Erythroblast (primary cell): ENCODE results near the gene FBXL13.
"Not testable (repeated sequence)": the region's sequence is repeated elsewhere in the genome, so short reads cannot be mapped to it uniquely, and the experiment has no call there.

Experiments used
- DNase-seq, 2 experiments: peaks; one replicate each; lab custom pipeline; 2025; lab: John Stamatoyannopoulos, UW
- GATA1 ChIP-seq: IDR thresholded peaks from 2 replicates; pipeline ENCODE4 v1.6.1; 2011; ENCODE audit warnings: low read depth, mild to moderate bottlenecking, control low read depth, low read length, moderate library complexity
- POLR2A ChIP-seq: IDR thresholded peaks from 2 replicates; pipeline ENCODE4 v1.6.1; 2011; ENCODE audit warnings: mild to moderate bottlenecking, low read length

Gene FBXL13

DNA sequence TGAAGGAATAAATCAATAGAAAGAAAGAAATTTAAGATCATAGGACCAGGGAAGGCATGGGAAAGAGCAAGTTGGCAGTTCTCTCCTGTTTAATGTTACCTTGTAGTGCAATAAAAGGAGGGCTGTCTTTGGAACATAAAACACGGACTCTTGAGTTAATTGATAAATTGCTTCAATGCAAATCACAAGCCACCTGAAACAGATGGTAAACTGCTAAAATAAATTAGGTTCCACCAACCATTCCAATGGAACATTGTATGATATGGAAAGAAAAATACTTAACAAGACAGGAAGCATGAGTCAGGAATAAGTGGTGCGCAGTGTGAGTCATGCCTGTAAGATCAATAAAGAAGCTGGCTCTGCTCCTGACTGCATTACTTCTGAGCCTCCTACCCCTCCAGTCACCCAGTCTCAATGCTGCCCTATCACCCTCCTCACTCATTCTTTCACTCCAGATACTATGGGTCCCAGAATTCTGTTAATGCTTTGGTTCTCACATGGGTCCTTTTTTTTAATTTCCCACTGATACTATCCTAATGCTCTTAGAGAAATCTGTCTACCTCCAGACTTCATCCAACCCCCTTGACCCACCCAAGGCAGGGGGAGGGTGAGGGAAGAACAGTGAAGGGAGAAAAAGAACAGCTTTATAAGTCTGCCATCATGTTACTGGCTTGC lies 82.9 kb downstream of the FBXL13 start:
- no peak for DNase-seq
- TF ChIP-seq GATA1, result no peak
- no peak for TF ChIP-seq POLR2A

DNA sequence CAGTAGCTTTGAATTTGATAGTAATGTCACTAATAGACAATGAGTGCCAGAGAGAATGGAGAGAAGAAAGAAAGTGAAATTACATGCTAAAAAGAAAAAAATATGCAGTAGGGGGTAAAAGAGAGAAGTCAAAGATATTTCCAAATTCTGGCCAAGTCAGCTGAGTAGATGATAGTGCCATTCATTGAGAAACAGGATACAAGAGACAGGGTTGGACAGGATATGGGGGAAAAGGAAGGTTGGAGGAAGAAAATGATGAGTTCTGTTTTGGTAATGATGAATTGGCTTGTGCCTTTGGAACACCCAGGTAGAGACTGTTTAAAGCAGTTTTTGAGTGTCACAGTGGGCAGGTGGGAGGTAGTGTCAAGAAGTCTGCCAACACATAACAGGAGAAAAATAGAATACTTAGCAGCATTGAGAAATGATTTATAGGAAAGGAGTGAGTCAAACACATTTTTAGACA lies 83.5 kb downstream of the FBXL13 start:
- no peak for TF ChIP-seq GATA1
- no peak for TF ChIP-seq POLR2A
- DNase-seq, result no peak

GRCh38 chr7:102990642-102991041 lies 84.0 kb downstream of the FBXL13 start:
- TF ChIP-seq POLR2A (no peak), GATA1 (no peak)
- no peak for DNase-seq

GRCh38 chr7:102988631-102989560 lies 85.7 kb downstream of the FBXL13 start:
- no peak for DNase-seq
- no peak for TF ChIP-seq GATA1
- TF ChIP-seq POLR2A, result no peak

DNA sequence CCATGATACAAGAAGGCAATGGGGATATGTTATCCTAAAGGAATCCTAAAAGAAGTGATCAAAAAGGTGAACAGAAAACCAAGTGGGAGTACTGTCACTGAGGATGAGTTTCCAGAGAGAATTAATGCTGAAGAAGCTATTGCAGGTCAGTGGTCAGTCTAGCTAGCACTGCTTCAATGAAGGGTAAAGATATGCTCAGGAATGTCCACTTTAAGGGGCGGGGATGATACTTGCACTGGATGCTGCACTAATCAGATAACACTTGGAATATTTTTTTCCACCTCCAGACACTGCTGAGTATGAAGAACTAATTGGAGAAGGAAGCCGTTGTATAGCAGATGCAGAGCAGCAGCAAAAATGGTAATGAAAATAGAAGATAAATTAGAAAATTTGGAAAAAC lies 86.5 kb downstream of the FBXL13 start:
- TF ChIP-seq POLR2A, result no peak
- TF ChIP-seq GATA1, result no peak

GRCh38 chr7:102985176-102985783 lies 89.3 kb downstream of the FBXL13 start:
- no peak for TF ChIP-seq GATA1
- no peak for TF ChIP-seq POLR2A
- no peak for DNase-seq

More for the DNA sequence above, 86.5 kb downstream of the FBXL13 start:
- DNase-seq, result no peak

- TF ChIP-seq GATA1 (no peak), POLR2A (no peak)
Observed at GRCh38 chr7:102983602-102984001, 91.0 kb downstream of the FBXL13 start.

DNA sequence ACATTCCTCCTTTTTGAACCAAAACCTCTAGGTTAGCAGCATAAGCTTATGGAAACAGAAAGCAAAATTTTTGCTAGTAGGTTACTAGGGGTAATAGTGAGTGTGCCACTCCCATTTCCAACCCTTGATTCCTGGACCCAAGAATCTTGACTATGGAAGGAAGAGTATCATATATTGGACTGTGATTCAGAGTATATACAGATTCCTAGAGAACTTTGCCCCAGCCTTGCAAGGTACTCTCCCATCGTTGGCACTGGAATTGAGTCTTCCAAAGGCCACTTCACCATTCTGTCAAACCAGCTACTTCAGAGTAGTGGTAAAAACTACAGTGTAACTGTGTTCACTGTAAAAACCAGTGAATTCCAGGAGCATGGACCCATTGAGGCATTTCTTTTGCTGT lies 92.4 kb downstream of the FBXL13 start:
- no peak for DNase-seq
- TF ChIP-seq POLR2A (no peak), GATA1 (no peak)

More at GRCh38 chr7:102983602-102984001, 91.0 kb downstream of the FBXL13 start:
- peak in 1 of 2 experiments; percentile 17 for DNase-seq

GRCh38 chr7:102981451-102981850 lies 93.1 kb downstream of the FBXL13 start:
- TF ChIP-seq GATA1 (no peak), POLR2A (no peak)
- DNase-seq, result no peak

GRCh38 chr7:102979670-102980069 lies 94.9 kb downstream of the FBXL13 start:
- TF ChIP-seq POLR2A (no peak), GATA1 (no peak)
- DNase-seq, result no peak

- peak; percentile 27 for TF ChIP-seq POLR2A
- no peak for TF ChIP-seq GATA1
- DNase-seq, result peak; percentile 45 to 56
Observed at GRCh38 chr7:102978284-102978683, 96.3 kb downstream of the FBXL13 start.

GRCh38 chr7:102977586-102977985 lies 97.0 kb downstream of the FBXL13 start:
- DNase-seq, result not testable (repeated sequence)

DNA sequence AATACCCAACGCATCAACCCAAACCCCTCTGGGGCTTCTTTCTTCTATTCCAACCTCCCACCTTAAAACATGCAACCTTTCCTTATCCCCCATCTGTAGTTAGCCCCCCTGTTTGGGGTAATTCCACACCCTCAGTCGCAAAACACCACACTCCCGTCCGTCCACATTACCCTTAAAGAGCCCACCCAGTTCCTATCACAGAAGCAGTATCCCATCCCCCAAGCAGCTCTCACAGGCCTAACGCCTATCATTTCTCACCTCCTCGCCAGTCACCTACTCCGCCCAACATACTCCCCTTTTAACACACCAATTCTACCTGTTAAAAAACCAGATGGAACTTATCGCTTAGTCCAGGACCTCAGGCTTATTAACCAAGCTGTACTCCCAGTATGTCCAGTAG lies 98.1 kb downstream of the FBXL13 start:
- DNase-seq, result no peak

DNA sequence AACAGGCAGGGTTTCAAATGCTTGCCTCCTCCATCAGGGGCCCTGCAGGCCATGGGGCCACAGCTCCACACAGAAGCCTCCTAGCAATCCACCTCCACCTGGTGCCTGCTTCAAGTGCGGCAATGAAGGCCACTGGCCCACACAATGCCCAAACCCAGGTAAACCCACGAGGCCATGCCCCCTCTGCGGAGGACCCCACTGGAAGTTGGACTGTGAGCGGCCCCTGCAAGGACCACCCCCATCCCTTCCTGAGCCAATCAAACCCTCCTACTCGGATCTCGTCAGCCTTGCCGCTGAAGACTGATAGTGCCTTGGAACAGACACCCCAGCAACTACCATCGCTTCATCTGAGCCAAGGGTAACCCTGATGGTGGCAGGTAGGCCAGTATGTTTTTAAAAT lies 98.7 kb downstream of the FBXL13 start:
- no peak for DNase-seq
- TF ChIP-seq GATA1, result no peak
- no peak for TF ChIP-seq POLR2A

More for the DNA sequence above, 98.1 kb downstream of the FBXL13 start:
- TF ChIP-seq GATA1 (no peak), POLR2A (no peak)
